ENCODE results near the gene CBLB.

CBLB gene

GRCh38 chr3:105722943-105723556 is 145.8 kb downstream of the CBLB start:
- H3K36me3 ChIP-seq (ENCODE audit: control insufficient read depth, insufficient read depth, low read length), result peaks cover 13% of the 10 kb centered on the region
- H3K27ac ChIP-seq (ENCODE audit: insufficient read depth, low read depth, low read length, poor library complexity, severe bottlenecking), result no peak overlapping the region
- no peaks in the 10 kb centered on the region for H3K9me3 ChIP-seq (ENCODE audit: control insufficient read depth, low read length)
- no peaks in the 10 kb centered on the region for H3K4me1 ChIP-seq (ENCODE audit: control insufficient read depth, insufficient read depth, low read length)
- H3K4me3 ChIP-seq (ENCODE audit: insufficient read depth, low read depth, low read length), result no peak overlapping the region
- no peaks in the 10 kb centered on the region for H3K27me3 ChIP-seq (ENCODE audit: control insufficient read depth, insufficient read depth, low read length, poor library complexity, severe bottlenecking)
- WGBS, 2 experiments, result 100% methylated on average over 2 to 3 of the region's 3 CpGs

GRCh38 chr3:105719791-105720190 is 149.0 kb downstream of the CBLB start:
- H3K36me3 ChIP-seq (ENCODE audit: control insufficient read depth, insufficient read depth, low read length), result peaks cover 6% of the 10 kb centered on the region
- no peaks in the 10 kb centered on the region for H3K9me3 ChIP-seq (ENCODE audit: control insufficient read depth, low read length)
- H3K27me3 ChIP-seq (ENCODE audit: control insufficient read depth, insufficient read depth, low read length, poor library complexity, severe bottlenecking), result no peaks in the 10 kb centered on the region
- H3K4me1 ChIP-seq (ENCODE audit: control insufficient read depth, insufficient read depth, low read length), result no peaks in the 10 kb centered on the region
- no peak overlapping the region for H3K4me3 ChIP-seq (ENCODE audit: insufficient read depth, low read depth, low read length)
- no peak overlapping the region for H3K27ac ChIP-seq (ENCODE audit: insufficient read depth, low read depth, low read length, poor library complexity, severe bottlenecking)
- 89% methylated on average over 12 of the region's 12 CpGs for WGBS, 2 experiments

- no peak overlapping the region for H3K27ac ChIP-seq (ENCODE audit: insufficient read depth, low read depth, low read length, poor library complexity, severe bottlenecking)
- WGBS, 2 experiments, result 97% methylated on average over 1 to 3 of the region's 3 CpGs
- H3K27me3 ChIP-seq (ENCODE audit: control insufficient read depth, insufficient read depth, low read length, poor library complexity, severe bottlenecking), result no peaks in the 10 kb centered on the region
- H3K36me3 ChIP-seq (ENCODE audit: control insufficient read depth, insufficient read depth, low read length), result peaks cover 10% of the 10 kb centered on the region
- no peaks in the 10 kb centered on the region for H3K9me3 ChIP-seq (ENCODE audit: control insufficient read depth, low read length)
- H3K4me1 ChIP-seq (ENCODE audit: control insufficient read depth, insufficient read depth, low read length), result no peaks in the 10 kb centered on the region
- H3K4me3 ChIP-seq (ENCODE audit: insufficient read depth, low read depth, low read length), result no peak overlapping the region
Observed at GRCh38 chr3:105715372-105715771, 153.4 kb downstream of the CBLB start.

GRCh38 chr3:105714453-105714852 is 154.4 kb downstream of the CBLB start:
- no peak overlapping the region for H3K27ac ChIP-seq (ENCODE audit: insufficient read depth, low read depth, low read length, poor library complexity, severe bottlenecking)

GRCh38 chr3:105708980-105709379 is 159.8 kb downstream of the CBLB start:
- H3K27ac ChIP-seq (ENCODE audit: insufficient read depth, low read depth, low read length, poor library complexity, severe bottlenecking), result no peak overlapping the region
- 100% methylated on average over 1 of the region's 1 CpG; no CpG with 5 or more reads in 1 of the 2 experiments for WGBS, 2 experiments

More at GRCh38 chr3:105714453-105714852, 154.4 kb downstream of the CBLB start:
- Histone ChIP-seq H3K36me3 (ENCODE audit: control insufficient read depth, insufficient read depth, low read length) (peaks cover 4% of the 10 kb centered on the region), H3K27me3 (ENCODE audit: control insufficient read depth, insufficient read depth, low read length, poor library complexity, severe bottlenecking) (no peaks in the 10 kb centered on the region), H3K4me1 (ENCODE audit: control insufficient read depth, insufficient read depth, low read length) (no peaks in the 10 kb centered on the region), H3K4me3 (ENCODE audit: insufficient read depth, low read depth, low read length) (no peak overlapping the region), H3K9me3 (ENCODE audit: control insufficient read depth, low read length) (no peaks in the 10 kb centered on the region)
- 86% methylated on average over 5 of the region's 6 CpGs for WGBS, 2 experiments

GRCh38 chr3:105707009-105707408 is 161.8 kb downstream of the CBLB start:
- H3K4me3 ChIP-seq (ENCODE audit: insufficient read depth, low read depth, low read length), result no peak overlapping the region
- no peaks in the 10 kb centered on the region for H3K27me3 ChIP-seq (ENCODE audit: control insufficient read depth, insufficient read depth, low read length, poor library complexity, severe bottlenecking)
- H3K27ac ChIP-seq (ENCODE audit: insufficient read depth, low read depth, low read length, poor library complexity, severe bottlenecking), result no peak overlapping the region
- no peaks in the 10 kb centered on the region for H3K4me1 ChIP-seq (ENCODE audit: control insufficient read depth, insufficient read depth, low read length)
- WGBS, 2 experiments, result 93 to 97% methylated on average over 2 of the region's 2 CpGs
- H3K9me3 ChIP-seq (ENCODE audit: control insufficient read depth, low read length), result no peaks in the 10 kb centered on the region
- peaks cover 3% of the 10 kb centered on the region for H3K36me3 ChIP-seq (ENCODE audit: control insufficient read depth, insufficient read depth, low read length)

More at GRCh38 chr3:105708980-105709379, 159.8 kb downstream of the CBLB start:
- Histone ChIP-seq H3K9me3 (ENCODE audit: control insufficient read depth, low read length) (no peaks in the 10 kb centered on the region), H3K4me1 (ENCODE audit: control insufficient read depth, insufficient read depth, low read length) (no peaks in the 10 kb centered on the region), H3K4me3 (ENCODE audit: insufficient read depth, low read depth, low read length) (no peak overlapping the region), H3K27me3 (ENCODE audit: control insufficient read depth, insufficient read depth, low read length, poor library complexity, severe bottlenecking) (no peaks in the 10 kb centered on the region), H3K36me3 (ENCODE audit: control insufficient read depth, insufficient read depth, low read length) (no peaks in the 10 kb centered on the region)

GRCh38 chr3:105704726-105705410 is 163.9 kb downstream of the CBLB start:
- Histone ChIP-seq H3K4me3 (ENCODE audit: insufficient read depth, low read depth, low read length) (no peak overlapping the region), H3K36me3 (ENCODE audit: control insufficient read depth, insufficient read depth, low read length) (peaks cover 6% of the 10 kb centered on the region), H3K27ac (ENCODE audit: insufficient read depth, low read depth, low read length, poor library complexity, severe bottlenecking) (no peak overlapping the region), H3K9me3 (ENCODE audit: control insufficient read depth, low read length) (no peaks in the 10 kb centered on the region), H3K4me1 (ENCODE audit: control insufficient read depth, insufficient read depth, low read length) (no peaks in the 10 kb centered on the region), H3K27me3 (ENCODE audit: control insufficient read depth, insufficient read depth, low read length, poor library complexity, severe bottlenecking) (no peaks in the 10 kb centered on the region)
- WGBS, 2 experiments, result 100% methylated on average over 2 to 3 of the region's 4 CpGs

GRCh38 chr3:105700575-105700974 is 168.2 kb downstream of the CBLB start:
- Histone ChIP-seq H3K4me3 (ENCODE audit: insufficient read depth, low read depth, low read length) (no peak overlapping the region), H3K27me3 (ENCODE audit: control insufficient read depth, insufficient read depth, low read length, poor library complexity, severe bottlenecking) (no peaks in the 10 kb centered on the region), H3K4me1 (ENCODE audit: control insufficient read depth, insufficient read depth, low read length) (no peaks in the 10 kb centered on the region), H3K9me3 (ENCODE audit: control insufficient read depth, low read length) (no peaks in the 10 kb centered on the region), H3K27ac (ENCODE audit: insufficient read depth, low read depth, low read length, poor library complexity, severe bottlenecking) (no peak overlapping the region), H3K36me3 (ENCODE audit: control insufficient read depth, insufficient read depth, low read length) (peaks cover 6% of the 10 kb centered on the region)
- 100% methylated on average over 1 of the region's 1 CpG for WGBS, 2 experiments

GRCh38 chr3:105691633-105692032 is 177.2 kb downstream of the CBLB start:
- no peaks in the 10 kb centered on the region for H3K4me1 ChIP-seq (ENCODE audit: control insufficient read depth, insufficient read depth, low read length)
- no peak overlapping the region for H3K4me3 ChIP-seq (ENCODE audit: insufficient read depth, low read depth, low read length)
- H3K27ac ChIP-seq (ENCODE audit: insufficient read depth, low read depth, low read length, poor library complexity, severe bottlenecking), result no peak overlapping the region
- no peaks in the 10 kb centered on the region for H3K36me3 ChIP-seq (ENCODE audit: control insufficient read depth, insufficient read depth, low read length)
- H3K27me3 ChIP-seq (ENCODE audit: control insufficient read depth, insufficient read depth, low read length, poor library complexity, severe bottlenecking), result no peaks in the 10 kb centered on the region
- WGBS, 2 experiments, result 93 to 96% methylated on average over 3 of the region's 3 CpGs
- H3K9me3 ChIP-seq (ENCODE audit: control insufficient read depth, low read length), result no peaks in the 10 kb centered on the region

- Histone ChIP-seq H3K4me3 (ENCODE audit: insufficient read depth, low read depth, low read length) (no peak overlapping the region), H3K27ac (ENCODE audit: insufficient read depth, low read depth, low read length, poor library complexity, severe bottlenecking) (no peak overlapping the region), H3K36me3 (ENCODE audit: control insufficient read depth, insufficient read depth, low read length) (no peaks in the 10 kb centered on the region), H3K27me3 (ENCODE audit: control insufficient read depth, insufficient read depth, low read length, poor library complexity, severe bottlenecking) (no peaks in the 10 kb centered on the region), H3K9me3 (ENCODE audit: control insufficient read depth, low read length) (no peaks in the 10 kb centered on the region), H3K4me1 (ENCODE audit: control insufficient read depth, insufficient read depth, low read length) (no peaks in the 10 kb centered on the region)
Observed at GRCh38 chr3:105691053-105691452, 177.8 kb downstream of the CBLB start.
